ENCODE data around the gene RGL4. TPM values are rescaled to one million over a fixed set of nuclear protein-coding genes. Genes with fewer than 3 reads are reported as not detected.

The RGL4 gene
- total RNA-seq, 4 donors from 2014 or later: 0.25 to 1.3 TPM; not detected in 2

GRCh38 chr22:23683545-23683944 lies 7.3 kb upstream of the RGL4 start:
- Histone ChIP-seq H3K27ac (no peak overlapping the region), H3K4me1 (no peaks in the 10 kb centered on the region), H3K4me3 (replicated peaks in 1 of 3) (no peak overlapping the region), H3K9me3 (no peaks in the 10 kb centered on the region), H3K36me3 (peaks cover 0 to 3% of the 10 kb centered on the region in 2 donors), H3K27me3 (no peaks in the 10 kb centered on the region)
- WGBS, 2 donors: 96% methylated on average over 8 of the region's 8 CpGs
- no peak for DNase-seq
- intact Hi-C loops (cut with DNase I): no loop called here
- TF ChIP-seq POLR2A (IDR thresholded peaks at IDR 0.05) (no peak), CTCF (IDR thresholded peaks at IDR 0.05) (no peak)

GRCh38 chr22:23684026-23684425 lies 6.8 kb upstream of the RGL4 start:
- no peaks in the 10 kb centered on the region for H3K27me3 ChIP-seq
- H3K27ac ChIP-seq: no peak overlapping the region
- H3K4me3 ChIP-seq (replicated peaks in 1 of 3): no peak overlapping the region
- H3K4me1 ChIP-seq: no peaks in the 10 kb centered on the region
- no peaks in the 10 kb centered on the region for H3K9me3 ChIP-seq
- no peak for DNase-seq
- peaks cover 0 to 3% of the 10 kb centered on the region in 2 donors for H3K36me3 ChIP-seq
- TF ChIP-seq CTCF (IDR thresholded peaks at IDR 0.05): no peak
- TF ChIP-seq POLR2A (IDR thresholded peaks at IDR 0.05): no peak
- 71 to 85% methylated on average over 4 to 6 of the region's 6 CpGs for WGBS, 2 donors
- intact Hi-C loops (cut with DNase I): no loop called here

GRCh38 chr22:23684561-23685031 lies 6.2 kb upstream of the RGL4 start:
- no peak for TF ChIP-seq CTCF (IDR thresholded peaks at IDR 0.05)
- TF ChIP-seq POLR2A (IDR thresholded peaks at IDR 0.05): no peak
- no peaks in the 10 kb centered on the region for H3K4me1 ChIP-seq
- no peaks in the 10 kb centered on the region for H3K9me3 ChIP-seq
- DNase-seq: no peak
- no peak overlapping the region for H3K4me3 ChIP-seq (replicated peaks in 1 of 3)
- no peak overlapping the region for H3K27ac ChIP-seq
- WGBS, 2 donors: 85 to 91% methylated on average over 8 of the region's 8 CpGs
- intact Hi-C loops (cut with DNase I): no loop called here
- H3K27me3 ChIP-seq: no peaks in the 10 kb centered on the region
- peaks cover 0 to 3% of the 10 kb centered on the region in 2 donors for H3K36me3 ChIP-seq

- no peak for DNase-seq
- TF ChIP-seq CTCF (IDR thresholded peaks at IDR 0.05): no peak
- no peak for TF ChIP-seq POLR2A (IDR thresholded peaks at IDR 0.05)
- Histone ChIP-seq H3K9me3 (no peaks in the 10 kb centered on the region), H3K4me1 (no peaks in the 10 kb centered on the region), H3K36me3 (peaks cover 0 to 3% of the 10 kb centered on the region in 2 donors), H3K4me3 (replicated peaks in 1 of 3) (no peak overlapping the region), H3K27me3 (no peaks in the 10 kb centered on the region), H3K27ac (no peak overlapping the region)
- intact Hi-C loops (cut with DNase I): no loop called here
- 92 to 94% methylated on average over 5 of the region's 5 CpGs for WGBS, 2 donors
Measured at GRCh38 chr22:23685205-23685784, 5.5 kb upstream of the RGL4 start.

- TF ChIP-seq POLR2A (IDR thresholded peaks at IDR 0.05) (no peak), CTCF (IDR thresholded peaks at IDR 0.05) (no peak)
- Histone ChIP-seq H3K9me3 (no peaks in the 10 kb centered on the region), H3K4me1 (no peaks in the 10 kb centered on the region), H3K36me3 (peaks cover 0 to 3% of the 10 kb centered on the region in 2 donors), H3K27me3 (no peaks in the 10 kb centered on the region), H3K27ac (no peak overlapping the region), H3K4me3 (replicated peaks in 1 of 3) (no peak overlapping the region)
- intact Hi-C loops (cut with DNase I): no loop called here
- WGBS, 2 donors: 82 to 84% methylated on average over 7 of the region's 7 CpGs
- DNase-seq: no peak
Measured at GRCh38 chr22:23686416-23687024, 4.3 kb upstream of the RGL4 start.
